HEK293 (cell line): ENCODE measurements around the gene ZMYM4.

Source experiments
- CTCF ChIA-PET: fragments of 350-600 bp; formaldehyde crosslinking; extraction: SDS; loops from one replicate; lab custom pipeline; 2021; ENCODE audit warnings: antibody characterized with exemption; lab: Yijun Ruan, JAX
- POLR2A ChIA-PET: fragments of 300-600 bp; formaldehyde crosslinking; extraction: SDS; loops from one replicate; lab custom pipeline; 2020; ENCODE audit warnings: antibody characterized with exemption, inconsistent platforms; lab: Yijun Ruan, JAX
- H3K27ac ChIP-seq: fragments of 200-500 bp; sonication (Bioruptor generic); 2 replicates; pipeline ENCODE4 v1.5.1; 2014; ENCODE audit warnings: low read depth, low read length, control low read depth, inconsistent platforms; ENCODE audit errors: extremely low read depth
- H3K36me3 ChIP-seq, 2 experiments: fragments of 200-500 bp in 1 of 2; sonication (Bioruptor generic) in 1 of 2; 1 replicate in 1 of 2; 2 replicates in 1 of 2; pipeline ENCODE4 v1.5.1; 2014 to 2017; ENCODE audit warnings: inconsistent platforms in 2 of 2, low read length in 2 of 2; ENCODE audit not compliant: control insufficient read depth in 2 of 2, insufficient read depth in 1 of 2
- H3K4me1 ChIP-seq: fragments of 200-500 bp; sonication (Bioruptor generic); 2 replicates; pipeline ENCODE4 v1.5.1; 2014; ENCODE audit warnings: mild to moderate bottlenecking, low read length, inconsistent platforms; ENCODE audit not compliant: control insufficient read depth, insufficient read depth
- H3K4me3 ChIP-seq: 2 replicates; pipeline ENCODE4 v1.5.1; 2011; ENCODE audit warnings: low read depth, mild to moderate bottlenecking, control low read depth, low read length, moderate library complexity
- H3K9me3 ChIP-seq: fragments of 200-500 bp; sonication (Bioruptor generic); 2 replicates; pipeline ENCODE4 v1.5.1; 2014; ENCODE audit warnings: low read depth, low read length, inconsistent platforms; ENCODE audit not compliant: control insufficient read depth, insufficient read depth
- RBAK ChIP-seq: fragments of 450-650 bp; formaldehyde crosslinking; IDR thresholded peaks from 2 replicates; pipeline ENCODE4 v1.5.1; 2016; ENCODE audit warnings: missing biosample characterization, missing genetic modification characterization
- SCRT1 ChIP-seq: fragments of 450-650 bp; formaldehyde crosslinking; IDR thresholded peaks from 2 replicates; pipeline ENCODE4 v1.5.1; 2016; ENCODE audit warnings: missing biosample characterization, missing genetic modification characterization, borderline replicate concordance
- SCRT2 ChIP-seq: fragments of 450-650 bp; formaldehyde crosslinking; IDR thresholded peaks from 2 replicates; pipeline ENCODE4 v1.5.1; 2016; ENCODE audit warnings: missing biosample characterization, missing genetic modification characterization
- ZBTB10 ChIP-seq: fragments of 450-650 bp; formaldehyde crosslinking; IDR thresholded peaks from 2 replicates; pipeline ENCODE4 v1.5.1; 2016; ENCODE audit warnings: missing biosample characterization, missing genetic modification characterization
- ZFP37 ChIP-seq: fragments of 450-650 bp; formaldehyde crosslinking; IDR thresholded peaks from 2 replicates; pipeline ENCODE4 v1.5.1; 2016; ENCODE audit warnings: missing biosample characterization, missing genetic modification characterization
- ZNF121 ChIP-seq: fragments of 450-650 bp; formaldehyde crosslinking; IDR thresholded peaks from 2 replicates; pipeline ENCODE4 v1.5.1; 2016; ENCODE audit warnings: missing biosample characterization, missing genetic modification characterization
- ZNF155 ChIP-seq: fragments of 450-650 bp; formaldehyde crosslinking; IDR thresholded peaks from 2 replicates; pipeline ENCODE4 v1.5.1; 2016; ENCODE audit warnings: missing biosample characterization, missing genetic modification characterization
- ZNF2 ChIP-seq: fragments of 450-650 bp; formaldehyde crosslinking; IDR thresholded peaks from 2 replicates; pipeline ENCODE4 v1.5.1; 2016; ENCODE audit warnings: missing biosample characterization, missing genetic modification characterization
- ZNF239 ChIP-seq: fragments of 450-650 bp; formaldehyde crosslinking; IDR thresholded peaks from 2 replicates; pipeline ENCODE4 v1.5.1; 2016; ENCODE audit warnings: missing biosample characterization, missing genetic modification characterization
- ZNF366 ChIP-seq: fragments of 450-650 bp; formaldehyde crosslinking; conservative IDR thresholded peaks from 2 replicates; pipeline ENCODE4 v1.5.1; 2016; ENCODE audit warnings: missing biosample characterization, missing genetic modification characterization
- ZNF645 ChIP-seq: fragments of 450-650 bp; formaldehyde crosslinking; IDR thresholded peaks from 2 replicates; pipeline ENCODE4; 2016; ENCODE audit warnings: missing biosample characterization, missing genetic modification characterization
- ZNF664 ChIP-seq: fragments of 450-650 bp; formaldehyde crosslinking; IDR thresholded peaks from 2 replicates; pipeline ENCODE4 v1.5.1; 2016; ENCODE audit warnings: missing biosample characterization, missing genetic modification characterization
- ZSCAN23 ChIP-seq: fragments of 450-650 bp; formaldehyde crosslinking; IDR thresholded peaks from 2 replicates; pipeline ENCODE4 v1.5.1; 2016; ENCODE audit warnings: missing biosample characterization, missing genetic modification characterization
- TF ChIP-seq, protein P1 (sequence below): fragments of 450-650 bp; formaldehyde crosslinking; IDR thresholded peaks from 2 replicates; pipeline ENCODE4 v1.5.1; 2016; ENCODE audit warnings: missing biosample characterization, missing genetic modification characterization
- TF ChIP-seq, protein P2 (sequence below): fragments of 450-650 bp; formaldehyde crosslinking; IDR thresholded peaks from 2 replicates; pipeline ENCODE4 v1.5.1; 2016; ENCODE audit warnings: missing biosample characterization, missing genetic modification characterization

ZMYM4 gene

GRCh38 chr1:35288761-35289160 is 20.3 kb downstream of the ZMYM4 start:
- peaks cover 17 to 42% of the 10 kb centered on the region in 2 experiments; a peak in 2 of 3 replicates for H3K36me3 ChIP-seq
- ChIA-PET CTCF (interaction anchor here (1.2 kb wide), 1 partner anchor 86 kb away, joined by 4 read pairs; no protein-coding TSS in a partner anchor), POLR2A (no interaction called here)
- H3K4me1 ChIP-seq: no peaks in the 10 kb centered on the region
- H3K9me3 ChIP-seq: no peaks in the 10 kb centered on the region
- no peak overlapping the region for H3K4me3 ChIP-seq
- no peak overlapping the region for H3K27ac ChIP-seq
- TF ChIP-seq ZSCAN23 (tag by site-specific recombination): no peak
- no peak for TF ChIP-seq ZFP37 (tag by site-specific recombination)
- TF ChIP-seq, protein P1, sequence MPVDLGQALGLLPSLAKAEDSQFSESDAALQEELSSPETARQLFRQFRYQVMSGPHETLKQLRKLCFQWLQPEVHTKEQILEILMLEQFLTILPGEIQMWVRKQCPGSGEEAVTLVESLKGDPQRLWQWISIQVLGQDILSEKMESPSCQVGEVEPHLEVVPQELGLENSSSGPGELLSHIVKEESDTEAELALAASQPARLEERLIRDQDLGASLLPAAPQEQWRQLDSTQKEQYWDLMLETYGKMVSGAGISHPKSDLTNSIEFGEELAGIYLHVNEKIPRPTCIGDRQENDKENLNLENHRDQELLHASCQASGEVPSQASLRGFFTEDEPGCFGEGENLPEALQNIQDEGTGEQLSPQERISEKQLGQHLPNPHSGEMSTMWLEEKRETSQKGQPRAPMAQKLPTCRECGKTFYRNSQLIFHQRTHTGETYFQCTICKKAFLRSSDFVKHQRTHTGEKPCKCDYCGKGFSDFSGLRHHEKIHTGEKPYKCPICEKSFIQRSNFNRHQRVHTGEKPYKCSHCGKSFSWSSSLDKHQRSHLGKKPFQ (tag by site-specific recombination): no peak
- TF ChIP-seq ZNF2 (tag by site-specific recombination): no peak
- TF ChIP-seq ZNF366 (tag by site-specific recombination): no peak
- TF ChIP-seq ZNF645 (tag by site-specific recombination): no peak
- TF ChIP-seq, protein P2, sequence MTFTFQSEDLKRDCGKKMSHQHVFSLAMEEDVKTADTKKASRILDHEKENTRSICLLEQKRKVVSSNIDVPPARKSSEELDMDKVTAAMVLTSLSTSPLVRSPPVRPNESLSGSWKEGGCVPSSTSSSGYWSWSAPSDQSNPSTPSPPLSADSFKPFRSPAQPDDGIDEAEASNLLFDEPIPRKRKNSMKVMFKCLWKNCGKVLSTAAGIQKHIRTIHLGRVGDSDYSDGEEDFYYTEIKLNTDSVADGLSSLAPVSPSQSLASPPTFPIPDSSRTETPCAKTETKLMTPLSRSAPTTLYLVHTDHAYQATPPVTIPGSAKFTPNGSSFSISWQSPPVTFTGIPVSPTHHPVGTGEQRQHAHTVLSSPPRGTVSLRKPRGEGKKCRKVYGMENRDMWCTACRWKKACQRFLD: no peak
- no peak for TF ChIP-seq RBAK (tag by site-specific recombination)
- no peak for TF ChIP-seq ZNF239 (tag by site-specific recombination)
- TF ChIP-seq ZNF155 (tag by site-specific recombination): no peak

DNA sequence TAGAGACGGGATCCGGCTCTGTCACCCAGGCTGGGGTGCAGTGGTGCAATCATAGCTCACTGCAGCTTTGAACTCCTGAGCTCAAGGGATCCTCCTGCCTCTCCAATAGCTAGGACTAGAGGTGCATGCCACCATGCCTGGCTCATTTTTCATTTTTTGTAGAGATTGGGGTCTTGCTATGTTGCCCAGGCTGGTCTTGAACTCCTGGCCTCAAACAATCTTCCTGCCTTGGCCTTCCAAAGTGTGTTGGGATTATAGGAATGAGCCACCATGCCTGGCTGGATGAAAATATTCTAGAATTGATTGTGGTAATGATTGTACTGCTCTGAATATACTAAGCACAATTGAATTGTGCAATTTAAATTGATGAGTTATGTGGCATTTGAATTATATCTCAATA is 21.9 kb downstream of the ZMYM4 start:
- CTCF ChIA-PET: interaction anchor here (0.7 kb wide), 1 partner anchor 108 kb away, joined by 5 read pairs; no protein-coding TSS in a partner anchor
- Histone ChIP-seq H3K4me3 (no peak overlapping the region), H3K9me3 (no peaks in the 10 kb centered on the region), H3K27ac (no peak overlapping the region), H3K36me3 (peaks cover 17 to 44% of the 10 kb centered on the region in 2 experiments; a peak in 2 of 3 replicates), H3K4me1 (no peaks in the 10 kb centered on the region)
- POLR2A ChIA-PET: interaction anchor here (1.0 kb wide), 1 partner anchor 97 kb away, joined by 3 read pairs; the partner anchor contains the start of gene SFPQ
- TF ChIP-seq ZNF664 (tag by site-specific recombination) (peak; percentile 60; the same call in 1 of the 2 replicates), ZBTB10 (tag by site-specific recombination) (no peak), ZNF121 (tag by site-specific recombination) (peak; percentile 94)

DNA sequence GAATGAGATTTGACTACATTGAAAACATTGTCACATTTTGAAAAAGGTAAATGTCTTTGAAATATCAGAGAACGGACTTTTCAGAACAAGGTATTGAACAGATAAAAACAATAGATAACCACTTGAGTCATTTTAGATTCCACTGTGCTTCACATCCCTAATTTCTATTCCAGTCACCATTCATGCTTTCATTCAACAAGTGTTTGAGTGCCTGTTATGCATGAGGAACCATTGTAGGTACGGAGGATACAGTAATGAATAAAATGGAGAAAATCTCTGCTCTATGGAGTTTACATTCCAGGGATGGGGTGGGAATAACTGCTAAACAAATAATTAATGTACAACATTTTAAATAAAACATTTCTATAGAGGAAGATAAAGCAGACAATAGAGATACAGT is 26.3 kb downstream of the ZMYM4 start:
- CTCF ChIA-PET: no interaction called here
- H3K36me3 ChIP-seq: peaks cover 21 to 76% of the 10 kb centered on the region in 2 experiments; a peak in 2 of 3 replicates
- no peak overlapping the region for H3K27ac ChIP-seq

More for the DNA sequence above, 26.3 kb downstream of the ZMYM4 start:
- Histone ChIP-seq H3K4me3 (no peak overlapping the region), H3K9me3 (no peaks in the 10 kb centered on the region), H3K4me1 (no peaks in the 10 kb centered on the region)
- TF ChIP-seq SCRT1 (tag by site-specific recombination) (peak; percentile 53; the same call in 1 of the 2 replicates), SCRT2 (tag by site-specific recombination) (peak; percentile 69), RBAK (tag by site-specific recombination) (no peak)
- POLR2A ChIA-PET: no interaction called here
